Measurements from ENCODE around the gene PHYKPL.

DNA sequence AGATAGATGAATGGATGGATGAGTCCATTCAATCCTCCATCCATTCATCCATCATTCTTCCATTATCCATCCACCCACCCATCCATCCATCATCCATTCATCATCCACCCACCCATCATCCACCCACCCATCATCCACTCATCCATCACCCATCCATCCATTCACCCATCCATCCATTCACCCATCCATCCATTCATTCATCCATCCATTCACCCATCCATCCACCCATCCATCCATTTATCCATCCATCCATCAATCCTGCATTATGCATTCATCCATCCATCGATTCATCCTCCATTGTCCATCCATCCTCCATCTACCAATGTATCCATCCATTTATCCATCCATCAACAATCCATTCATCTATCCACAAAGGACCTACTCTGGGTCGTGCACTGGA, 12.8 kb upstream of the PHYKPL start:
- TF ChIP-seq, protein P1, sequence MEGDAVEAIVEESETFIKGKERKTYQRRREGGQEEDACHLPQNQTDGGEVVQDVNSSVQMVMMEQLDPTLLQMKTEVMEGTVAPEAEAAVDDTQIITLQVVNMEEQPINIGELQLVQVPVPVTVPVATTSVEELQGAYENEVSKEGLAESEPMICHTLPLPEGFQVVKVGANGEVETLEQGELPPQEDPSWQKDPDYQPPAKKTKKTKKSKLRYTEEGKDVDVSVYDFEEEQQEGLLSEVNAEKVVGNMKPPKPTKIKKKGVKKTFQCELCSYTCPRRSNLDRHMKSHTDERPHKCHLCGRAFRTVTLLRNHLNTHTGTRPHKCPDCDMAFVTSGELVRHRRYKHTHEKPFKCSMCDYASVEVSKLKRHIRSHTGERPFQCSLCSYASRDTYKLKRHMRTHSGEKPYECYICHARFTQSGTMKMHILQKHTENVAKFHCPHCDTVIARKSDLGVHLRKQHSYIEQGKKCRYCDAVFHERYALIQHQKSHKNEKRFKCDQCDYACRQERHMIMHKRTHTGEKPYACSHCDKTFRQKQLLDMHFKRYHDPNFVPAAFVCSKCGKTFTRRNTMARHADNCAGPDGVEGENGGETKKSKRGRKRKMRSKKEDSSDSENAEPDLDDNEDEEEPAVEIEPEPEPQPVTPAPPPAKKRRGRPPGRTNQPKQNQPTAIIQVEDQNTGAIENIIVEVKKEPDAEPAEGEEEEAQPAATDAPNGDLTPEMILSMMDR (IDR thresholded peaks at IDR 0.05), result no peak
- TF ChIP-seq POLR2A (IDR thresholded peaks at IDR 0.05), result no peak
